PFSK-1 (cell line): ENCODE results near the gene FBXO21.

Source experiments
- FOXP2 ChIP-seq: optimal IDR thresholded peaks from 2 replicates; pipeline ENCODE3; 2011; ENCODE audit warnings: borderline replicate concordance, control low read depth, inconsistent platforms; ENCODE audit not compliant: insufficient read depth; ENCODE audit errors: extremely low read length, extremely low read depth
- POLR2AphosphoS5 ChIP-seq: IDR thresholded peaks from 2 replicates; pipeline ENCODE4 v1.6.1; 2012; ENCODE audit warnings: low read depth, mild to moderate bottlenecking, control low read depth, low read length, moderate library complexity
- SIN3A ChIP-seq: IDR thresholded peaks from 2 replicates; pipeline ENCODE4 v1.6.1; 2012; ENCODE audit warnings: mild to moderate bottlenecking, low read length, moderate library complexity, borderline replicate concordance; ENCODE audit not compliant: insufficient read depth
- TAF1 ChIP-seq: IDR thresholded peaks from 2 replicates; pipeline ENCODE4 v1.6.1; 2012; ENCODE audit warnings: low read length, control low read depth, borderline replicate concordance; ENCODE audit not compliant: insufficient read depth
- TF ChIP-seq, protein P1 (sequence below), 2 experiments: IDR thresholded peaks; 2 replicates each; pipeline versions ENCODE4 v1.6.1 to v1.8.0; 2011 to 2012; ENCODE audit warnings: low read depth in 2 of 2, low read length in 2 of 2, control low read depth in 1 of 2, inconsistent platforms in 1 of 2, mild to moderate bottlenecking in 1 of 2, moderate library complexity in 1 of 2; ENCODE audit not compliant: insufficient read depth in 1 of 2

FBXO21 gene

DNA sequence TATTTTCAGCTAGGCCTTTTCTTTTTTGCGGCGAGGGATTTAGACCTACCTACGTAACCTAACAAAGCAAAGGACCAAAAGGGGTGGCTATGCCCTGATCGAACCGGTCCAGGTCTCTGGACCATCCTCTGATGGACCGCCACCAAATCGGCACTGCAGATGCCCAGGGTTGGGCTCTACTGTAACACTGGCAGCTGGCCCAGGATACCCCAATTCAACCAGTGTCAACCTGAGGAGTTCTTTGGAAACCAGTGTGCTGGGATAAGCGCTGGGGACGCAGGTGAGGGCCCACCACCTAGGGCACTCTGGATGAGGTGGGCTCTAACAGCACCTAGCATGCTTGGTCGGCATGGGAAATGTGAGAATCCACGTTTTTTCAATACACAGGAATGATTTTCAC lies 32.2 kb downstream of the FBXO21 start:
- TF ChIP-seq POLR2AphosphoS5: no peak

DNA sequence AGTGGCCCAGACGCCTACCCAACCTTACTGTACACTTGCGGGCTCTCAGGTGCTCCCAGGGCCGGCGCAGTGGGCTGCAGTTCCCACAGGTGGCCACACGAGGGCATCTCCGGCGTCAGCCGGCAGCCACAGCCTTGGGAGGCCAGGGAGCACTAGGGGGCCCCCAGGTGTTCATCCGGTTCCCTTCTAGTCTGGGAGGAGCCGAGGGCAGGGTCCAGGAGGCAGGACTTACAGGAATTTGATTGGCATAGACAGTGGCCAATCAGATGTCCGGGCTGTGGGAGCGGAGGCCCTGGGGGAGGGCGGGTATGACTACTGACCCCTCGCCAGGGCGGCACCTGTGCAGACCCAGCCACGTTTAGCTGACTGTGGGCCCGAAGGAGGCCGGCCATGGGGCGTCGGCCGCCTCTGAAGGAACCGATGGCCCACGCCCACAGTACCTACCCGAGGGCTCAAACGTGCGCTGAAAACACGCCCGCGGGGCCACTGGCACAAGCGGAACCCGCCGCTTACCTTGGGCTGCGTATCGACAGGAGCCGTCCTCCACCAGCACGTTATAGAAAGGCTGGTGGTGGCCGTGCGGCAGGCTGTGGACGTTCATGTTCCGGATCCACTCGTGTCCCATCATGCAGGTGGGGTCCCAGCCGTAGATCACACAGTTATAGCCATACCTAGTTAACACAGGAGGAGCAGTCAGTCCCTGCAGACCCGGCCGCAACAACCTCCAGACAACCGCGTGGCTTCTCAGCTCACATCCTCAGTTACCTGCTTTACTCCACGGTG lies 34.8 kb downstream of the FBXO21 start:
- TF ChIP-seq POLR2AphosphoS5: no peak
- TF ChIP-seq, protein P1, sequence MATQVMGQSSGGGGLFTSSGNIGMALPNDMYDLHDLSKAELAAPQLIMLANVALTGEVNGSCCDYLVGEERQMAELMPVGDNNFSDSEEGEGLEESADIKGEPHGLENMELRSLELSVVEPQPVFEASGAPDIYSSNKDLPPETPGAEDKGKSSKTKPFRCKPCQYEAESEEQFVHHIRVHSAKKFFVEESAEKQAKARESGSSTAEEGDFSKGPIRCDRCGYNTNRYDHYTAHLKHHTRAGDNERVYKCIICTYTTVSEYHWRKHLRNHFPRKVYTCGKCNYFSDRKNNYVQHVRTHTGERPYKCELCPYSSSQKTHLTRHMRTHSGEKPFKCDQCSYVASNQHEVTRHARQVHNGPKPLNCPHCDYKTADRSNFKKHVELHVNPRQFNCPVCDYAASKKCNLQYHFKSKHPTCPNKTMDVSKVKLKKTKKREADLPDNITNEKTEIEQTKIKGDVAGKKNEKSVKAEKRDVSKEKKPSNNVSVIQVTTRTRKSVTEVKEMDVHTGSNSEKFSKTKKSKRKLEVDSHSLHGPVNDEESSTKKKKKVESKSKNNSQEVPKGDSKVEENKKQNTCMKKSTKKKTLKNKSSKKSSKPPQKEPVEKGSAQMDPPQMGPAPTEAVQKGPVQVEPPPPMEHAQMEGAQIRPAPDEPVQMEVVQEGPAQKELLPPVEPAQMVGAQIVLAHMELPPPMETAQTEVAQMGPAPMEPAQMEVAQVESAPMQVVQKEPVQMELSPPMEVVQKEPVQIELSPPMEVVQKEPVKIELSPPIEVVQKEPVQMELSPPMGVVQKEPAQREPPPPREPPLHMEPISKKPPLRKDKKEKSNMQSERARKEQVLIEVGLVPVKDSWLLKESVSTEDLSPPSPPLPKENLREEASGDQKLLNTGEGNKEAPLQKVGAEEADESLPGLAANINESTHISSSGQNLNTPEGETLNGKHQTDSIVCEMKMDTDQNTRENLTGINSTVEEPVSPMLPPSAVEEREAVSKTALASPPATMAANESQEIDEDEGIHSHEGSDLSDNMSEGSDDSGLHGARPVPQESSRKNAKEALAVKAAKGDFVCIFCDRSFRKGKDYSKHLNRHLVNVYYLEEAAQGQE (IDR thresholded peaks at IDR 0.05; ENCODE audit: insufficient read depth in 1 of 2, low read depth in 2 of 2, low read length in 2 of 2): no peak
- TF ChIP-seq FOXP2: no peak
- TF ChIP-seq TAF1: no peak
- TF ChIP-seq SIN3A: no peak

DNA sequence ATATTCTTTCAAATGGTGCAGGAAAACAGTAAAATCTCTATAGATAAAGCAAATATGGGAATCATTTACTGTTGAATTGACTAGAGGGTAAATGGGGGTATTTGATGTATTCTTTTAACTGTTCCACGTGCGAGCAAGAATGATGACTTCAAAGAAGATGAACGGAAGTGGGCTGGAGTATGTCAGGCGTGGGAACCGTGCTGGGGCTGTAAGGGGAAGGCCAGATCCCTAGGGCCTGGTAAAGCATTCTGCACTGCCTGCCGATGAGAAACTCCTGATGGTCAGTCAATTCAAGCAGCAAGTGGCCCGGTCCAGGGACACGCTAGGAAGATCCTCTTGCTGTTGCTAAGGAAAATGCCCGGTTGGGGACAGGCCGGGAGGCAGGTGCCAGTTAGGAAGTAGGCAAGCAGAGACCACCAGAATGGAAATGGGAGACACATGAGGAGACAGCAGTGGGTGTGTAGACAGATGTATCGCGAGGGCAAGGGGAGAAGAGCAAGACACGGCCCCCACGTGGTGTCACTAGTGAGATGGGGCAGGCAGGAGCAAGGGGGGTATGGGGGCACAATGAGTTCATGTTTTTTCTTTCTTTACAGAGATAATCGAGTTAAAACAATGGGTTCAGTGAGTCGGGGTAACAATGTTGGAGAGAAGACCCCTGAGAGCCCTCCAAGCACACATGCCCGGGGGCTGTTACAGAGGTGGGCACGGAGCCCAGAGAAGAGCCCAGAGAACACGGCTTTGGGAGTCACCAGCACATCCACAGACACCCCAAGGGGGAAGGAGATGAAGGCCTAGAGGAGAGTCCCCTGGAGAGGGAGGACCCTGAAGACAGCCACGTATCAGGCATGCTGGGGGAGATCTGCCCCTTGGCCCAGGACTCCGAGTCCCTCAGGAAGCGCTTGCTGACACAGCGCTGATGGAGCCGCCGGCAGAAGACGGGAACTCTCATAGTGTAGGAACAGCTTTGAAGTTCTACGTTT lies 37.2 kb downstream of the FBXO21 start:
- no peak for TF ChIP-seq POLR2AphosphoS5
- no peak for TF ChIP-seq TAF1
- no peak for TF ChIP-seq FOXP2
- TF ChIP-seq SIN3A: no peak
- TF ChIP-seq, protein P1 (IDR thresholded peaks at IDR 0.05; ENCODE audit: insufficient read depth in 1 of 2, low read depth in 2 of 2, low read length in 2 of 2): no peak

DNA sequence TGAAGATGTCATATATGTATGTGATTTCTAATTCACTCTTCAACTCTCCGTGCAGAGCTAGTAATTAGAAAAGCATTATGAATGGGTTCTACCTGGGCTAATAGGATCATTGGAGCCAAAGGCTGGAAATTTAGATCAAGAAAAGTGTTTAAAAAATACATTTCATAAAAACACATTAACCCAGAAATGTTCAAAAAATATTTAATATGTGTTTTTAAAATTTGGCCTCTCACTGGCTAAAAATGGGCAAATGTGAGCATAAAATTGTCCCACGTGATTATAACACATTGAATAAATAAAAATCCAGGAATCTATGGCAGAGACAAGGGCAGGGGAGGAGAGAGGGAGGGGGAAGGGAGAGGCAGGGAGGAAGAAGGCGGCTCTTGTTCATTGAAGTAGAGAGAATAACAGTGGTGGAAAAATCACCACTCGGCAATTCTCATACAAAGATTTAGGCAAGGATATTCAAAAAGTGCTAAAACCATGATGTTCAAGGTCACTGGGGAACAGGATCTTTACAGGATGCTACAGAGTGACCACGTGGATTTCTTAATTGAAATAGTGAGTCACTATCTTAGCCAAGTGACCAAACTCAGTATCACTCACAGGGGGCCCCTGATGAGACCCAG lies 38.8 kb downstream of the FBXO21 start:
- TF ChIP-seq TAF1 (no peak), POLR2AphosphoS5 (no peak), SIN3A (no peak)
- TF ChIP-seq, protein P1 (IDR thresholded peaks at IDR 0.05; ENCODE audit: insufficient read depth in 1 of 2, low read depth in 2 of 2, low read length in 2 of 2): no peak

DNA sequence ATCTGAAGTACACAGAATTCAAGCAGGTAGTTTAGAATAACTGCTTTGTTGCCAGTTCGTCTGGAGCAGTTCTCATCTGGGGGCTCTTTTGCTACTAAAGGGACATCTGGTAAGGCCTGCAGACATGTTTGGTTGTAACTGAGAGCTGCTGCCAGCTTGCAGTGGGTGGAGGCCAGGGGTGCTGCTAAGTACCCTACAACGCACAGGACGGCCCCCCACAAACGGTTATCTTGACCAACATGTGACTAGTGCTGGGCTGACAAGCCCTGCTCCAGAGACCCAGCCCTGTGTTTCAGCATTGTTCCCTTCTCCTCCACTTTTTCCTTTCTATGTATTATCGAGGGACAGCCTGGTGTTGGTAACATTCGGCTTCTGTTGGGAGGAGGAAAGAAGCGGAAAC lies 40.8 kb downstream of the FBXO21 start:
- no peak for TF ChIP-seq SIN3A
- TF ChIP-seq FOXP2: no peak
- TF ChIP-seq, protein P1 (IDR thresholded peaks at IDR 0.05; ENCODE audit: insufficient read depth in 1 of 2, low read depth in 2 of 2, low read length in 2 of 2): no peak
- TF ChIP-seq TAF1: no peak
- no peak for TF ChIP-seq POLR2AphosphoS5
